ENCODE data around the gene IGSF9B.

Gene IGSF9B

DNA sequence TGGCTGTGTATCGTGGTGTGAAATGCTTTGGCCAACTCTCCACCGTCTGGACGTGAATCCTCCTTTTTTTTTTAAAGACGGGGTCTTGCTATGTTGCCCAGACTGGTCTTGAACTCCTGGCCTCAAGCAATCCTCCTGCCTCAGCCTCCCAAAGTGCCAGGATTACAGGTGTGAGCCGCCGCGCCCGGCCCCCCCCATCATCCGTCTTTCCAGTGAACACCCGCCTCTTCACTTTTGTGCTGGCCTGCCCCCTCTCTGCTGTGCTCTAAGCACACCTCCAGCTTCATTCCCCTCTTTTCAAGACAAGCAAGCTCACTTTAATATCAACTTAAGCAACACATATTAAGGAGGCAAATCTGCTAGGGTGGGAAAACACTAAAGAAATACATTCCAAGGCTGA is 35.3 kb downstream of the IGSF9B start:
- no peak overlapping the region for H4K91ac ChIP-seq (ENCODE audit: low read depth, low read length, poor library complexity)
- H2AFZ ChIP-seq (ENCODE audit: low read length) = no peak overlapping the region
- H3K18ac ChIP-seq (ENCODE audit: low read length) = no peak overlapping the region
- no peak overlapping the region for H3K23ac ChIP-seq (ENCODE audit: low read depth, low read length, poor library complexity)
- no CpG with 5 or more reads among the region's 10 CpGs for WGBS, 2 donors (ENCODE audit: extremely low coverage in 2 of 2, insufficient read length in 2 of 2, insufficient replicate concordance in 1 of 2)
- H3K4me2 ChIP-seq (ENCODE audit: insufficient read depth, low read length, poor library complexity, severe bottlenecking) = no peak overlapping the region
- DNase-seq (ENCODE audit: low spot score) = no peak
- H2BK12ac ChIP-seq (ENCODE audit: low read length) = no peak overlapping the region
- no peak overlapping the region for H4K8ac ChIP-seq (ENCODE audit: low read depth, low read length)
- H3K9me3 ChIP-seq (replicated peaks in 1 of 2; ENCODE audit: control insufficient read depth in 2 of 2, insufficient read depth in 1 of 2, low read depth in 1 of 2, low read length in 2 of 2) = no peaks in the 10 kb centered on the region
- no peak overlapping the region for H2BK5ac ChIP-seq (ENCODE audit: low read length)
- H3K27ac ChIP-seq (replicated peaks; ENCODE audit: low read length) = no peak overlapping the region
- H2AK5ac ChIP-seq (ENCODE audit: low read depth, low read length) = no peak overlapping the region
- no peak overlapping the region for H3K9ac ChIP-seq (ENCODE audit: low read depth, low read length, poor library complexity)
- peaks cover 8 to 30% of the 10 kb centered on the region in 2 donors for H3K36me3 ChIP-seq (replicated peaks in 1 of 2; ENCODE audit: control insufficient read depth in 2 of 2, insufficient read depth in 2 of 2, low read length in 2 of 2)
- no peak overlapping the region for H2BK15ac ChIP-seq (ENCODE audit: low read length)
- peaks cover 0 to 6% of the 10 kb centered on the region in 2 donors for H3K4me1 ChIP-seq (ENCODE audit: control insufficient read depth in 2 of 2, insufficient read depth in 1 of 2, low read depth in 1 of 2, low read length in 2 of 2)
- peaks cover 0 to 2% (median 0%) of the 10 kb centered on the region in 3 experiments for H3K27me3 ChIP-seq (ENCODE audit: control insufficient read depth in 3 of 3, insufficient read depth in 3 of 3, low read depth in 1 of 3, low read length in 3 of 3)
- H3K79me1 ChIP-seq (ENCODE audit: low read depth, low read length) = no peaks in the 10 kb centered on the region
- H3K4ac ChIP-seq (ENCODE audit: low read length) = no peak overlapping the region
- no peak overlapping the region for H3K14ac ChIP-seq (ENCODE audit: low read length)
- no peak overlapping the region for H3K4me3 ChIP-seq (ENCODE audit: low read length in 2 of 2)
- no peak overlapping the region for H2BK120ac ChIP-seq (ENCODE audit: low read depth, low read length)

DNA sequence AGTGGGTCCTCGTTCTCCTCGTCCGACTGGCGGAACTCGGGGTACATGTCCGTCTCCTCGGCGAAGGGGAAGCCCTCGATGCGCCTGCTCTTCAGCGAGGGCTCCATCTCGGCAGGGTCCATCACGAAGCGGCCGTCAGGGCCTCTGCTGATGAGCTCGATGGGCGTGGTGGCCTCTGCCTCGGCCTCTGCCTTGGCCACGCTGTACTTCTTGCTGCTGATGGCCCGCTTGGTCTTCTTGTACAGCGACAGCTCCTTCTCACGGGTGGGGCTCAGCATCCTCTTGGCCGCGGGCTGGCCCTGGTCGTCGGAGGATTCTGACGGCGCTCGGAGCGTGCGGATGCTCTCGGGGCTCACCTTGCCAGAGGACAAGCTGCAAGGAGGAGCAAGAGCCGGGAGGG is 35.7 kb downstream of the IGSF9B start:
- H3K27me3 ChIP-seq (ENCODE audit: control insufficient read depth in 3 of 3, insufficient read depth in 3 of 3, low read depth in 1 of 3, low read length in 3 of 3) = peaks cover 0 to 2% (median 0%) of the 10 kb centered on the region in 3 experiments
- no CpG with 5 or more reads among the region's 33 CpGs for WGBS, 2 donors (ENCODE audit: extremely low coverage in 2 of 2, insufficient read length in 2 of 2, insufficient replicate concordance in 1 of 2)
- H2BK15ac ChIP-seq (ENCODE audit: low read length) = no peak overlapping the region

DNA sequence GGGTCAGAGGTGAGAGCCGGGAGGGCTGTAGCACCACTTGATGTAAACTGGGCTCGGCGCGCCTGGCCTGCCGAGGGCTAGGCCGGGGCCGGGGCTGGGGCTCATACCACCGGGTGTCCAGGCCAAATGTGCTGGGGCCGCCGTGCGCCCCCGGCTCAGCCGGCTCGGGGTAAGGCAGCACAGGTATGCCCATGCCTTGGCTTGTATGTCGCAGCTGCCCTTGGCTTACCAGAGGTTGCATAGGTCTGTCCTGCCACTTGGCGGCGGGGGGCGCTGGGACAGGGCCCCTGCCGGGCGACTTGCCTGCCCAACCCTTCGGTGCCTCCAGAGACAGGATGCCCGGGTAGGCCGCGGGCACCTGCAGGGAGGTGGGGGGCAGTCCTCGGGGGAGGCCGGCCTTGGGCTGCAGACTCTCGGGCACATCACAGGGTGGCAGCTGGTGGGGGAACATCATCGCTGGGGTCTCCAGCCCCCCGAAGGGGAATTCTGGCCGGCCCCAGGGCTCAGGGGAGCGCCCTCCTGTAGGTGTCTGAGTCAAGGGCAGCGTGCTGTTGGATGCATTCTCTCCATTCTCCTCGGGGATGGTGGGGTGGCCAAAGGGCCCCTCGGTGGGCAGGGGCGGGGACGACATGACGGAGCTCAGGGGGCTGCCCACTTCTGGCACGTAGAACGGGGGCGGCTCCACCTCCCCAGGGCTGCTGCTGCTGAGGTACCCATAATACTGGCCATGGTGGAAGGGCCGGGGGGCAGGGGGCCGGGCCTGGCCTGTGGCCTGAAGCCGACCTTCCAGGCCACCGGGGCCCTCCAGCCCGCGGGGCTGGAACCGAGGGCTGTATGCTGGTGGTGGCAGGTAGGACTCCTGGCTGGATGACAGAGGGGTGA is 36.4 kb downstream of the IGSF9B start:
- Histone ChIP-seq H2BK12ac (ENCODE audit: low read length) (peak overlapping the region; percentile 5), H3K36me3 (replicated peaks in 1 of 2; ENCODE audit: control insufficient read depth in 2 of 2, insufficient read depth in 2 of 2, low read length in 2 of 2) (peaks cover 8 to 18% of the 10 kb centered on the region in 2 donors), H2AK5ac (ENCODE audit: low read depth, low read length) (peak overlapping the region; percentile 58), H3K4me3 (ENCODE audit: low read length in 2 of 2) (no peak overlapping the region), H4K8ac (ENCODE audit: low read depth, low read length) (no peak overlapping the region), H3K9me3 (replicated peaks in 1 of 2; ENCODE audit: control insufficient read depth in 2 of 2, insufficient read depth in 1 of 2, low read depth in 1 of 2, low read length in 2 of 2) (no peaks in the 10 kb centered on the region), H3K18ac (ENCODE audit: low read length) (no peak overlapping the region), H4K91ac (ENCODE audit: low read depth, low read length, poor library complexity) (no peak overlapping the region), H3K4ac (ENCODE audit: low read length) (no peak overlapping the region), H3K4me2 (ENCODE audit: insufficient read depth, low read length, poor library complexity, severe bottlenecking) (no peak overlapping the region), H3K9ac (ENCODE audit: low read depth, low read length, poor library complexity) (peak overlapping the region; percentile 15), H3K14ac (ENCODE audit: low read length) (no peak overlapping the region), H3K23ac (ENCODE audit: low read depth, low read length, poor library complexity) (peak overlapping the region; percentile 77), H2BK120ac (ENCODE audit: low read depth, low read length) (no peak overlapping the region), H2BK15ac (ENCODE audit: low read length) (no peak overlapping the region), H2BK5ac (ENCODE audit: low read length) (no peak overlapping the region), H3K27me3 (ENCODE audit: control insufficient read depth in 3 of 3, insufficient read depth in 3 of 3, low read depth in 1 of 3, low read length in 3 of 3) (peaks cover 0 to 2% (median 0%) of the 10 kb centered on the region in 3 experiments), H3K79me1 (ENCODE audit: low read depth, low read length) (no peaks in the 10 kb centered on the region), H3K4me1 (ENCODE audit: control insufficient read depth in 2 of 2, insufficient read depth in 1 of 2, low read depth in 1 of 2, low read length in 2 of 2) (peaks cover 0 to 6% of the 10 kb centered on the region in 2 donors), H3K27ac (replicated peaks; ENCODE audit: low read length) (no peak overlapping the region), H2AFZ (ENCODE audit: low read length) (no peak overlapping the region)
- WGBS, 2 donors (ENCODE audit: extremely low coverage in 2 of 2, insufficient read length in 2 of 2, insufficient replicate concordance in 1 of 2) = no CpG with 5 or more reads among the region's 47 CpGs
- no peak for DNase-seq (ENCODE audit: low spot score)

More for the DNA sequence above, 35.7 kb downstream of the IGSF9B start:
- Histone ChIP-seq H3K79me1 (ENCODE audit: low read depth, low read length) (no peaks in the 10 kb centered on the region), H3K4me3 (ENCODE audit: low read length in 2 of 2) (no peak overlapping the region), H3K9me3 (replicated peaks in 1 of 2; ENCODE audit: control insufficient read depth in 2 of 2, insufficient read depth in 1 of 2, low read depth in 1 of 2, low read length in 2 of 2) (no peaks in the 10 kb centered on the region), H4K91ac (ENCODE audit: low read depth, low read length, poor library complexity) (no peak overlapping the region), H3K4ac (ENCODE audit: low read length) (no peak overlapping the region), H3K14ac (ENCODE audit: low read length) (no peak overlapping the region), H3K9ac (ENCODE audit: low read depth, low read length, poor library complexity) (no peak overlapping the region), H2BK5ac (ENCODE audit: low read length) (no peak overlapping the region), H3K4me2 (ENCODE audit: insufficient read depth, low read length, poor library complexity, severe bottlenecking) (no peak overlapping the region), H2BK120ac (ENCODE audit: low read depth, low read length) (no peak overlapping the region), H4K8ac (ENCODE audit: low read depth, low read length) (no peak overlapping the region), H2AFZ (ENCODE audit: low read length) (no peak overlapping the region), H3K36me3 (replicated peaks in 1 of 2; ENCODE audit: control insufficient read depth in 2 of 2, insufficient read depth in 2 of 2, low read length in 2 of 2) (peaks cover 8 to 25% of the 10 kb centered on the region in 2 donors), H3K27ac (replicated peaks; ENCODE audit: low read length) (no peak overlapping the region), H2AK5ac (ENCODE audit: low read depth, low read length) (peak overlapping the region; percentile 36), H3K23ac (ENCODE audit: low read depth, low read length, poor library complexity) (peak overlapping the region; percentile 77), H2BK12ac (ENCODE audit: low read length) (no peak overlapping the region), H3K4me1 (ENCODE audit: control insufficient read depth in 2 of 2, insufficient read depth in 1 of 2, low read depth in 1 of 2, low read length in 2 of 2) (peaks cover 0 to 6% of the 10 kb centered on the region in 2 donors), H3K18ac (ENCODE audit: low read length) (no peak overlapping the region)
- no peak for DNase-seq (ENCODE audit: low spot score)

DNA sequence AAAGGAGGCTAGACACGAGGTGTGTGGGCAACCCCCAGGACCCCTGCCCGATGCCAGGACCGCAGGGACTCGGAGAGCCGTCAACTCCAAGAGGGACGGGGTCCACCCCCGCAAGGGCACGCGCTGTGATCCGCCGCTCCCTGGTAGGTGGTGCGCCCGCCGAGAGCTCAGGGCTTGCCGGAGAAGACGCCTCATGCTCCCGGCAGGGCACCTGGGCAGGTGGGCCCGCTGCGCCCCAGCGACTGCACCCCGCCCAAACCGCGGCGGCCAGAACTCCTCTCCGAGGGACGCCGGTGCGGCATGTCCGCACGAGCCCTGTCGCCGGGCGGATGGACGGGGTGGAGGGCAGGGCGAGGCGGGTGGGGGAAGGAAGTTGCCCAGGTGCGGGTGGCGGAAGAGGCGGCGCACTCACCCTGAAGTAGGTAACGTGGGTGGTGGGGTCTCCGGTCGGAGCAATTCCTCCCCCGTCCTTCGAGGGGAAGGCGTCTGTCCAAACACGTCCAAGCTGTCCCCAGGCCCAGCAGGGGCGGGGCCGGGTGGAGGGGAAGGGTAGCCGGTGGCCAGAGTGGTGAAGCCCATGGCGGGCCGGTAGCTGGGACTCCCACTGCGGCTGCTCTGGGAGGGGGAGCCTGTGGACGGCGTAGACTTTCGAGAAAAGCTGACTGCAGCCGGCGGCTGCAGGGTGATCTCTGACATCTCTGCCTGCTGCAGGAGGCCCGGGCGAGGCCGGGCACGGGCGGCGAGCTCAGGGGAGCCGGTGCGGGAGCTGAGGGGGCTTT is 37.2 kb downstream of the IGSF9B start:
- DNase-seq (ENCODE audit: low spot score) = no peak
- Histone ChIP-seq H3K36me3 (replicated peaks in 1 of 2; ENCODE audit: control insufficient read depth in 2 of 2, insufficient read depth in 2 of 2, low read length in 2 of 2) (peaks cover 6 to 10% of the 10 kb centered on the region in 2 donors), H2BK15ac (ENCODE audit: low read length) (peak overlapping the region; percentile 56)

More for the DNA sequence above, 37.2 kb downstream of the IGSF9B start:
- Histone ChIP-seq H2BK12ac (ENCODE audit: low read length) (no peak overlapping the region), H3K14ac (ENCODE audit: low read length) (no peak overlapping the region), H3K4me3 (ENCODE audit: low read length in 2 of 2) (no peak overlapping the region), H3K9ac (ENCODE audit: low read depth, low read length, poor library complexity) (peak overlapping the region; percentile 30), H2AFZ (ENCODE audit: low read length) (no peak overlapping the region), H3K27ac (replicated peaks; ENCODE audit: low read length) (no peak overlapping the region), H4K91ac (ENCODE audit: low read depth, low read length, poor library complexity) (no peak overlapping the region), H3K9me3 (replicated peaks in 1 of 2; ENCODE audit: control insufficient read depth in 2 of 2, insufficient read depth in 1 of 2, low read depth in 1 of 2, low read length in 2 of 2) (no peaks in the 10 kb centered on the region), H3K79me1 (ENCODE audit: low read depth, low read length) (no peaks in the 10 kb centered on the region), H4K8ac (ENCODE audit: low read depth, low read length) (no peak overlapping the region), H3K4ac (ENCODE audit: low read length) (no peak overlapping the region), H3K4me2 (ENCODE audit: insufficient read depth, low read length, poor library complexity, severe bottlenecking) (peak overlapping the region; percentile 52), H3K27me3 (ENCODE audit: control insufficient read depth in 3 of 3, insufficient read depth in 3 of 3, low read depth in 1 of 3, low read length in 3 of 3) (peaks cover 0 to 2% (median 0%) of the 10 kb centered on the region in 3 experiments), H2BK5ac (ENCODE audit: low read length) (no peak overlapping the region), H3K23ac (ENCODE audit: low read depth, low read length, poor library complexity) (peak overlapping the region; percentile 71), H2BK120ac (ENCODE audit: low read depth, low read length) (peak overlapping the region; percentile 26), H3K4me1 (ENCODE audit: control insufficient read depth in 2 of 2, insufficient read depth in 1 of 2, low read depth in 1 of 2, low read length in 2 of 2) (peaks cover 0 to 6% of the 10 kb centered on the region in 2 donors), H3K18ac (ENCODE audit: low read length) (peak overlapping the region; percentile 90), H2AK5ac (ENCODE audit: low read depth, low read length) (peak overlapping the region; percentile 83)
- no CpG with 5 or more reads among the region's 66 CpGs for WGBS, 2 donors (ENCODE audit: extremely low coverage in 2 of 2, insufficient read length in 2 of 2, insufficient replicate concordance in 1 of 2)
